PC-3 (cell line): ENCODE measurements around the gene DOCK1.

Experiments used
- EZH2 ChIP-seq: fragments of 300-600 bp; sonication (generic); IDR thresholded peaks from one replicate; pipeline ENCODE4 v1.6.1; 2017; ENCODE audit warnings: antibody characterized with exemption, mild to moderate bottlenecking, low read length; ENCODE audit not compliant: unreplicated experiment
- EZH2phosphoT487 ChIP-seq: fragments of 300-600 bp; sonication (generic); IDR thresholded peaks from 2 replicates; pipeline ENCODE4 v1.6.1; 2018; ENCODE audit warnings: mild to moderate bottlenecking, antibody characterized with exemption, low read length, borderline replicate concordance
- TF ChIP-seq, protein P1 (sequence below): fragments of 300-600 bp; sonication (generic); conservative IDR thresholded peaks from 2 replicates; pipeline ENCODE4 v1.5.1; 2017; ENCODE audit warnings: antibody characterized with exemption, low read depth, mild to moderate bottlenecking, low read length

DNA sequence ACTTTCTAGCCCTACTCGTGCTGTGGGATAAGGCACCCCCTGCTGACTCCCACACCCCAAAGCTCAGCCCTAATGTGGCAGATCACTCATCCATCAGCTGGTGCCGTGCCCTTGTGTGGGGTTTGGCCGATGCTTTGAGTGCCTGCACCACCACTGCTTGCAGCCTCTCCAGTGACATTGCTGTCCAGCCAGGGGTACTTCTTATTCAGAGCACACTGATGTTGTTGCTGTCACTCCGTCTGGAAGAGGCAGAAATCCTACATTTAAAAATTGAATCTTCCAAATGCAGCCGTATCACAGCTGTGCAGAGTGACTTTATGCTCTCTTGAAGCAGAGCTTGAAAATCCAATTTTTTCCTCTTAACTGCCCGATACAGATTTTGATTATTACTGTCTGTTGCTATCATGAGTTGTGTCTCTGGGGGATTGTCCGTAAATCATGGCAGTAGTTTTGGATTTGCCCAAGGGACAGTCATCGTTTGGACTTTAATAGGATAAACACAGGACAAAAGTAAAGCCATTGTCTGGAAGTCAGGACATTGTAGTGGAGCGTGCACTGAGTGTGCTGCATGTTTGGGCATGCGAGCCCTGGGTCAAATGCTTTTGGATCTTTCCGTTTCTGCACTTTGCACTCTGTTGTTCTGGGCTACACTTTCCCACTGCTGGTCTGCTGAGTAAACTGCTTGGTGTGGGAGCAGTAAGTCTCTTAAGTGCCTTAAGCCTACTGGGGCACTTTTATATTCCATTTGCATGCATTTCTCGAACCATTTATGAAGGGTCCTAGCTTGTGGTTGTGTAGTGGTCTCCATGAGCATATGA, 128.2 kb downstream of the DOCK1 start:
- TF ChIP-seq EZH2 = no peak
- TF ChIP-seq, protein P1, sequence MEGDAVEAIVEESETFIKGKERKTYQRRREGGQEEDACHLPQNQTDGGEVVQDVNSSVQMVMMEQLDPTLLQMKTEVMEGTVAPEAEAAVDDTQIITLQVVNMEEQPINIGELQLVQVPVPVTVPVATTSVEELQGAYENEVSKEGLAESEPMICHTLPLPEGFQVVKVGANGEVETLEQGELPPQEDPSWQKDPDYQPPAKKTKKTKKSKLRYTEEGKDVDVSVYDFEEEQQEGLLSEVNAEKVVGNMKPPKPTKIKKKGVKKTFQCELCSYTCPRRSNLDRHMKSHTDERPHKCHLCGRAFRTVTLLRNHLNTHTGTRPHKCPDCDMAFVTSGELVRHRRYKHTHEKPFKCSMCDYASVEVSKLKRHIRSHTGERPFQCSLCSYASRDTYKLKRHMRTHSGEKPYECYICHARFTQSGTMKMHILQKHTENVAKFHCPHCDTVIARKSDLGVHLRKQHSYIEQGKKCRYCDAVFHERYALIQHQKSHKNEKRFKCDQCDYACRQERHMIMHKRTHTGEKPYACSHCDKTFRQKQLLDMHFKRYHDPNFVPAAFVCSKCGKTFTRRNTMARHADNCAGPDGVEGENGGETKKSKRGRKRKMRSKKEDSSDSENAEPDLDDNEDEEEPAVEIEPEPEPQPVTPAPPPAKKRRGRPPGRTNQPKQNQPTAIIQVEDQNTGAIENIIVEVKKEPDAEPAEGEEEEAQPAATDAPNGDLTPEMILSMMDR = no peak
- TF ChIP-seq EZH2phosphoT487 = no peak
